Lower leg skin (tissue), 4 donors: ENCODE results near the gene SLC6A3. TPM values are rescaled to one million over a fixed set of nuclear protein-coding genes. Genes with fewer than 3 reads are reported as not detected.
"Not testable (repeated sequence)": the region's sequence is repeated elsewhere in the genome, so short reads cannot be mapped to it uniquely, and the experiment has no call there.

ENCODE experiments used
- DNase-seq, 2 donors: peaks; one replicate each; pipeline ENCODE4 v3.0.0-alpha.2; 2019; ENCODE audit warnings: low spot score in 2 of 2
- H3K4me3 ChIP-seq: fragments of 200-600 bp; sonication (generic); 2 replicates; pipeline ENCODE4 v1.5.1; 2017; ENCODE audit warnings: mild to moderate bottlenecking, low read depth; ENCODE audit not compliant: poor library complexity, severe bottlenecking
- CTCF ChIP-seq, 3 donors: fragments of 450-650 bp; IDR thresholded peaks; one replicate each; pipeline ENCODE4 v1.5.1; 2016; ENCODE audit warnings: antibody characterized with exemption in 3 of 3, mild to moderate bottlenecking in 3 of 3, moderate library complexity in 2 of 3
- POLR2A ChIP-seq, 2 donors: fragments of 450-650 bp; IDR thresholded peaks; one replicate each; pipeline ENCODE4 v1.6.1; 2016 to 2017; ENCODE audit warnings: antibody characterized with exemption in 2 of 2, mild to moderate bottlenecking in 1 of 2, moderate library complexity in 1 of 2
- WGBS, 2 donors: methylation state at CpG; one replicate each; pipeline ENCODE4 v1.1.5; 2018; 5-methylcytosine and 5-hydroxymethylcytosine counted together
- intact Hi-C: fragments of 100-400 bp; cut with DNase I; formaldehyde crosslinking; loops from one replicate; pipeline ENCODE4 v1.15.0; 2023; ENCODE audit warnings: low total_unique reads
- total RNA-seq, 4 donors: library from RNA; depleted of rRNA; stranded (reverse); fragments of >200 nt; gene quantifications; one replicate each; pipeline ENCODE4 v1.1.0, GENCODE V29; 2016

The SLC6A3 gene
- total RNA-seq, 4 donors from 2014 or later, result not detected

- TF ChIP-seq CTCF (IDR thresholded peaks at IDR 0.05) (no peak), POLR2A (IDR thresholded peaks at IDR 0.05) (no peak)
- DNase-seq, result no peak
- no peak overlapping the region for H3K4me3 ChIP-seq
- intact Hi-C loops, result no loop called here
- 80 to 84% methylated on average over 29 of the region's 29 CpGs for WGBS, 2 donors
Measured at GRCh38 chr5:1362242-1363015, 82.8 kb downstream of the SLC6A3 start.

GRCh38 chr5:1360861-1361260 is 84.4 kb downstream of the SLC6A3 start:
- intact Hi-C loops, result no loop called here
- WGBS, 2 donors, result 66 to 74% methylated on average over 4 of the region's 4 CpGs
- no peak overlapping the region for H3K4me3 ChIP-seq
- TF ChIP-seq CTCF (IDR thresholded peaks at IDR 0.05) (no peak), POLR2A (IDR thresholded peaks at IDR 0.05) (no peak)
- DNase-seq, result no peak

GRCh38 chr5:1360367-1360766 is 84.9 kb downstream of the SLC6A3 start:
- intact Hi-C loops, H3K4me3 ChIP-seq, DNase-seq: not testable (repeated sequence)
- 82 to 83% methylated on average over 7 of the region's 7 CpGs for WGBS, 2 donors

GRCh38 chr5:1359713-1360112 is 85.5 kb downstream of the SLC6A3 start:
- 87 to 91% methylated on average over 11 of the region's 11 CpGs for WGBS, 2 donors
- no peak for DNase-seq
- no peak for TF ChIP-seq CTCF (IDR thresholded peaks at IDR 0.05)
- H3K4me3 ChIP-seq, result no peak overlapping the region
- intact Hi-C loops, result no loop called here

- 76 to 80% methylated on average over 28 to 31 of the region's 31 CpGs for WGBS, 2 donors
Measured at GRCh38 chr5:1359031-1359645, 86.1 kb downstream of the SLC6A3 start.

GRCh38 chr5:1358726-1359025 is 86.6 kb downstream of the SLC6A3 start:
- H3K4me3 ChIP-seq, result no peak overlapping the region
- 76 to 79% methylated on average over 8 to 10 of the region's 10 CpGs for WGBS, 2 donors
- DNase-seq, result no peak
- intact Hi-C loops, result no loop called here
- no peak for TF ChIP-seq POLR2A (IDR thresholded peaks at IDR 0.05)
- no peak for TF ChIP-seq CTCF (IDR thresholded peaks at IDR 0.05)

More at GRCh38 chr5:1359031-1359645, 86.1 kb downstream of the SLC6A3 start:
- DNase-seq, result no peak
- TF ChIP-seq POLR2A (IDR thresholded peaks at IDR 0.05) (no peak), CTCF (IDR thresholded peaks at IDR 0.05) (no peak)
- intact Hi-C loops, result no loop called here
- H3K4me3 ChIP-seq, result no peak overlapping the region
